T-helper 1 cell treated with Interleukin-12 subunit alpha and Interleukin-12 subunit beta and Interleukin-4 antibody, amounts not matched to agents 30 μg/mL and 1 μg/mL, for 36 hours (primary cell): Measurements from ENCODE around the gene GUCA2B.

Experiments used
- H3K27ac Mint-ChIP-seq: one replicate; pipeline ENCODE4 v1.8.0; 2021; ENCODE audit warnings: mild to moderate bottlenecking, mixed read lengths
- H3K27me3 Mint-ChIP-seq: one replicate; pipeline ENCODE4 v1.8.0; 2021; ENCODE audit warnings: low read depth, mixed read lengths
- H3K36me3 Mint-ChIP-seq: one replicate; pipeline ENCODE4 v1.8.0; 2021; ENCODE audit warnings: low read depth, mixed read lengths
- H3K4me1 Mint-ChIP-seq: one replicate; pipeline ENCODE4 v1.8.0; 2021; ENCODE audit warnings: low read depth, mixed read lengths
- H3K4me3 Mint-ChIP-seq: one replicate; pipeline ENCODE4 v1.8.0; 2021; ENCODE audit warnings: mild to moderate bottlenecking, moderate library complexity, mixed read lengths
- H3K9me3 Mint-ChIP-seq: one replicate; pipeline ENCODE4 v1.8.0; 2021; ENCODE audit warnings: mixed read lengths

Gene GUCA2B

DNA sequence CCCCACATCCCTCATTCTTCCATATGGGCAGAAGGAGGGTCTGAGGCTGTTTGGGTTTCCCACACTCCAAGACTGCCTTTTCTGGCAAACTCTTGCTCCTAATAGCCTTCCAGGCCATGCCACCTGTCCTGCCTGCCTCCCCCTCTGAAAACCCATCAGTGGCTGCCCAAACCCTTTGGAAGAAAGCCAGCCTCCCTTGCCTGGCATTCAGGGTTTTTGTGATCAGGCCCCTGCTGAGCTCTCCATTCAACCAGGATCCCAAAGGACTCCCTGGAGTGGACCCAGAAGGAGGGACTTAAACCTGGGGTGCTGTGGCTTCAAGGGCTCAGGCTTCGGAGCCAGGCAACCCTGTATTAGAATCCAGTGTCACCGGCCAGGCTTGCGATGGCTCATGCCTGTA, 15.6 kb downstream of the GUCA2B start:
- no peaks in the 10 kb centered on the region for H3K9me3 Mint-ChIP-seq
- H3K27me3 Mint-ChIP-seq = no peaks in the 10 kb centered on the region
- peak overlapping the region; percentile 46 for H3K27ac Mint-ChIP-seq
- H3K4me1 Mint-ChIP-seq = no peaks in the 10 kb centered on the region
- H3K36me3 Mint-ChIP-seq = no peaks in the 10 kb centered on the region
- H3K4me3 Mint-ChIP-seq = no peak overlapping the region

DNA sequence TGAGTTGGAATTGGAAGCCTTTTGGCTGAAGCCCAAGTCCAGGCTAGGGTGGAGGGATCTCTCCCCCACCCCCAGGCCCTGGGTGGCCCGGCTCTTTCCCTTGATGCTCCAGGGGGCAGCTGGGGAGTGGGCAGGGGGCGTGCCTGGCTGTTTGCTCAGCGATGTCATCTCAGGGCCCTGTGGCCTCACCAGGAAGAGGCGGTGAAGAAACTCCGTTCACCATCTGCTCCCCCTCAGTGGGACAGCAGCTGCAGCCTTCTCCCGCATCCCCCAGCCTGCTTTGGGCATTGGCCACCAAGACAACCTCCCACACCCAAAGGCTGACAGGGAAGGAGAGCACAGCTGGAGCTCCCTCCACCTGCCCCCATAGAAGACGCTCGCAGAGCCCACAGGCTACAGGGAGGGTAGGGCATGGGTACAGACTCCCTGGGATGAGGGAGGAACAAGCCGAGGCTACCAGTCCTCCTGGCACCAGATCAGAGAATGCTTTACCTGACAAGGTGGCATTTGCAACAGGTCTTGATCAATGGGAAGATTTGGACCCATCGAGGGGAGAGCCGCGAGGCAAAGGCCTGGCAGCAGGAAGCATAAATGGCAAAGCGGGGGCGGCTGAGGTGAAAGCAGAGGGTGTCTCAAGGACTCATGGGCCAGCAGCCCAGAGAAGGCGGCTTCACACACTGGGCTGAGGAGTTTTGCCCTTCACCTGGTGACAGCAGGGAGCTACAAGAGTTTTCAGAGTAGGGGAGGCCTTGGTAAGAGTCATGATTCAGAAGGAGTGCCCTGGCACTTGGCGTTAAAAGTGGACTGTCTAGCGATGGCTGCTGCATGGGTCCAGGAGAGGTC, 17.8 kb downstream of the GUCA2B start:
- no peak overlapping the region for H3K27ac Mint-ChIP-seq
- no peaks in the 10 kb centered on the region for H3K36me3 Mint-ChIP-seq
- no peaks in the 10 kb centered on the region for H3K27me3 Mint-ChIP-seq
- no peaks in the 10 kb centered on the region for H3K9me3 Mint-ChIP-seq
- H3K4me1 Mint-ChIP-seq = no peaks in the 10 kb centered on the region
- H3K4me3 Mint-ChIP-seq = no peak overlapping the region

DNA sequence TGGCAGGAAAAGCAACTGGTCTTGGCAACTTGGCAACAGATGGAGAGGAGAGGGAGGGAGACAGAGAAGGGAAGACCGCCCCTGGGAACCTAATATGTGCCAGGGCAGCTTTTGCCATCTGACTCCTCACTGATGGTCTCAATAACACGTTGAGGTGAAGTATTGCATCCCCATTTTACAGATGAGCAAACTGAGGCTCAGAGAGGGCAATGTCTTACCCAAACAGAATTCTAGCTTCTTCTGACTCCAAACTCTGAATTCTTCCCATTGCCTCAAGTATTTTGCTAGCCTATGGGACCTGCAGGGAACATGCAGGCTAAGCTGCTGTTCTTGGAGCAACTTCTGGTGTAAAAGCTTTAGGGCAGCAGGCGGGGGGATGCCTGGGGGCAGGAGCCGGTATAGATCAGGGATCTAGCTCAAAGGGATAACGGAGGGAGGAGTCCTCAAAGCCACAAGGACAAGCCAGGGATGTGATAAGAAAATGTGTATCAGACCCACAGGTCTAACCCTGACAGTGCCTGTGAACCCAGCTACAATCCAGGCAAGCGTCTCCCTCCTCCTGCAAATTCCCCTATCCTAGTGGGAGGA, 18.6 kb downstream of the GUCA2B start:
- Mint-ChIP-seq H3K27ac (no peak overlapping the region), H3K27me3 (no peaks in the 10 kb centered on the region), H3K4me3 (no peak overlapping the region), H3K4me1 (peaks cover 1% of the 10 kb centered on the region), H3K9me3 (no peaks in the 10 kb centered on the region), H3K36me3 (peaks cover 1% of the 10 kb centered on the region)

DNA sequence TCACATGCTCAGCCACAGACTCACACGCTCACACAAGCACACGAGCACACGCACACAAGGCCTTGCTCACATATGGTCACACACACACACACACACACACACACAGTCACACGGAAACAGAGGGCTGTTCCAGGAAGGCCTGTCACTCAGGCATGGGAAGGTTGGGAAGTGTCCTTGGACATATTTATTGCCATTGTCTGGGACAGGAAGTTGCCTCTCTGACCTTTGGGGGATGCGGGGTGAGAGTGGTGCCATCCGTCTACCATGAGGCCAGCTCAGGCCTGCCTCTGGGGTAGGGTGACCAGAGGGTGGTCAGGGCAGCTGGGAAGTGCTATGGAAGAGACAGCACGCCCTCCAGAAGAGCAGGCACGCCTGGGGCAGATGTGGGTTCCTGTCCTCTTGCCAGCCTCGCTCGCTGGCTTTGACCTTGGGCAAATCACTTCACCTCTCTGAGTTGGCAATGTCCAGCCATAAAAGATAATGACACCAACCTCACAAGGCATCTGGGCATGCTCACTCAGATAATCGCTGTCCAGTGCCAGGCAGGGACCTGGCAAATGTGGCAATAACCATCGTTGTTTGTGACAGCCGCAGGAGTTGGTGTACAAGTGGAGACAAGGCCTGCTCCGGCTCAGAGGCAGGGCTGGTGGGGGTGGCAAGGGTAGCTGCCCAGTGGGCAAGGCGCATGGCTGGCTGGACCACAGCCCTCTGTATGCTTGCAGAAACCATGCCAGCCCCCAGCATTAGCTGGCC, 19.3 kb downstream of the GUCA2B start:
- Mint-ChIP-seq H3K27ac (no peak overlapping the region), H3K9me3 (no peaks in the 10 kb centered on the region), H3K36me3 (peaks cover 3% of the 10 kb centered on the region), H3K4me3 (no peak overlapping the region), H3K27me3 (no peaks in the 10 kb centered on the region), H3K4me1 (peaks cover 2% of the 10 kb centered on the region)

DNA sequence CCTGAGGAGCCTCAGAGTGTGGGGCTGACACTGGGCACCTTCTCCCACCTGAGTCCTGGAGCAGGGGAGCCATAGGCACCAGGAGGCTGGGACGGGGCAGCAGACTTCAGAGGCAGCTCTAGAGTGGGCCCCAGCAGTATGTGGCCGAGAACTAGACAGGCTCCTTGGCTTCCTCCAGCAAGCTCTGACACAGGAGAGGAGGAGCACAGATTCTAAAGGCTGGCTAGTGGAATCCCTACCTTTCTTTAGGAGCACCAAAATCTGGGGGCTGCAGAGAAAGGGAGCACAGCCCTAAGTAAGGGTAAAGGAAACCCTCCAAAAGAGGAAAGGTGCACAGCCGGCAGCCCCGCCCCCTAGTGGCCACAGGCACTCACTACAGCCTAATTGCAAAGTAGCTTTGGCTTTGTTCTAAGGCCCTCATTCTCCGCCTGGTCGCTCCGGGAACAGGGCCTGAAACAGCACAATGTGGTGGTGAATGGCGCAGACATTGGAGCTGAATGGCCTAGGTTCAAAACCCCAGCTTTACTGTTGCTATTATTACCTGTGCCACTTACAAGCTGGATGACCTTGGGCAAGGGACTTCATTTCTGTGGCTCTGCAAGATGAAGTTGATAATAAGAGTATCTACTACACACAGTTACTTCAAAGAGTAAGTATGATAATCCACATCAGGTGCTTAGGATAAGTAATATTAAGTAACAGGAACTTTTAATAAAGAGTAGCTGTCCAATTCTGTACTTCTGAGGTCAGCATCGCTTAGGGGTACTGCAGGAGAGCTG, 20.1 kb downstream of the GUCA2B start:
- no peak overlapping the region for H3K27ac Mint-ChIP-seq

GRCh38 chr1:42173961-42174735, 20.9 kb downstream of the GUCA2B start:
- Mint-ChIP-seq H3K4me1 (peaks cover 4% of the 10 kb centered on the region), H3K27me3 (no peaks in the 10 kb centered on the region), H3K9me3 (no peaks in the 10 kb centered on the region), H3K4me3 (no peak overlapping the region), H3K36me3 (peaks cover 3% of the 10 kb centered on the region), H3K27ac (no peak overlapping the region)

More for the DNA sequence above, 20.1 kb downstream of the GUCA2B start:
- no peaks in the 10 kb centered on the region for H3K27me3 Mint-ChIP-seq
- H3K4me3 Mint-ChIP-seq = no peak overlapping the region
- no peaks in the 10 kb centered on the region for H3K9me3 Mint-ChIP-seq
- H3K36me3 Mint-ChIP-seq = peaks cover 3% of the 10 kb centered on the region
- peaks cover 4% of the 10 kb centered on the region for H3K4me1 Mint-ChIP-seq

GRCh38 chr1:42175314-42176054, 22.3 kb downstream of the GUCA2B start:
- Mint-ChIP-seq H3K4me3 (no peak overlapping the region), H3K36me3 (peaks cover 7% of the 10 kb centered on the region), H3K9me3 (no peaks in the 10 kb centered on the region), H3K27me3 (no peaks in the 10 kb centered on the region), H3K27ac (no peak overlapping the region), H3K4me1 (peaks cover 4% of the 10 kb centered on the region)

GRCh38 chr1:42176902-42177519, 23.8 kb downstream of the GUCA2B start:
- H3K36me3 Mint-ChIP-seq = peaks cover 11% of the 10 kb centered on the region
- peaks cover 4% of the 10 kb centered on the region for H3K4me1 Mint-ChIP-seq
- H3K9me3 Mint-ChIP-seq = no peaks in the 10 kb centered on the region
- H3K27me3 Mint-ChIP-seq = no peaks in the 10 kb centered on the region
- H3K4me3 Mint-ChIP-seq = no peak overlapping the region
- H3K27ac Mint-ChIP-seq = no peak overlapping the region

DNA sequence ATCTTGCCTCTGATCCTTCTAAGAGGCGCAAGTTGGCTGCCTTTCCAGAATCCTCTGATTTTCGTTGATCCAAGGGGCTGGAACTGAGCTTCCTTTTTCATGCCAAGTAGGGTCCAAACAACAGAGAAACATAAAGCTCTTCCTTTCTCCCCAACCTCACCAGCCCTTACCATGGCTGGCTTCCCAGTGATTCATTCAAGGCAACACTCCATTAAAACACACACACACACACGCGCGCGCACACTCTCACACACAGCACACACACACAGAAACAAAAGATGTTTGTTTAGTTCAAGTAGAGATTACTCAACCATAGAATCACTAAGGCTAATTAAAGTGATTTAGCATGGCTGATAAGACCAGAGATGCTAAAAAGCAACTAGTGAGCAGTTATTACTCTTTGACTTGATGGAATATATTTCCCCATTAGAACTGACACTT, 24.4 kb downstream of the GUCA2B start:
- Mint-ChIP-seq H3K9me3 (no peaks in the 10 kb centered on the region), H3K27me3 (no peaks in the 10 kb centered on the region), H3K4me1 (peaks cover 4% of the 10 kb centered on the region), H3K27ac (no peak overlapping the region), H3K36me3 (peaks cover 11% of the 10 kb centered on the region), H3K4me3 (no peak overlapping the region)

- peaks cover 4% of the 10 kb centered on the region for H3K4me1 Mint-ChIP-seq
- H3K4me3 Mint-ChIP-seq = no peak overlapping the region
- H3K27me3 Mint-ChIP-seq = no peaks in the 10 kb centered on the region
- no peak overlapping the region for H3K27ac Mint-ChIP-seq
- H3K36me3 Mint-ChIP-seq = peaks cover 11% of the 10 kb centered on the region
- H3K9me3 Mint-ChIP-seq = no peaks in the 10 kb centered on the region
Observed at GRCh38 chr1:42178249-42178648, 25.0 kb downstream of the GUCA2B start.

DNA sequence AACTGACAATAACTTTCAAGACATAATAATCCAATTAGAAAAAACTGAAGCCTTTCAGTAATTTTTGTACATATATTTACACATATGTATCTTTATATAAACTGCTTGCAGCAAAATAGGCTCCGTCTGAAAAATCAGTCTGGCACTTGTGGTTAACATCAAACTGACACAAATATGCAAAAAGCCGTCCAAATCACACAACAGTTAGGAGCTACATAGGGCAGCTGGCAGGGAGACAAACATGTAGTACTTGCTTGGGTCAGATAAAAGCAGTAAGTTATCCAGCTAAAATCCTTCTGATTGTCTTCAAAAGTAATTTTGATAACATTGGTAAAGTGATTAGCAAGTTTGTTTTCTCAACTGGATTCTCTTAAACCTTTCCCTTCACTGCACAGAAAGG, 26.1 kb downstream of the GUCA2B start:
- H3K4me1 Mint-ChIP-seq = peaks cover 4% of the 10 kb centered on the region
- H3K4me3 Mint-ChIP-seq = no peak overlapping the region
- no peaks in the 10 kb centered on the region for H3K9me3 Mint-ChIP-seq
- peaks cover 11% of the 10 kb centered on the region for H3K36me3 Mint-ChIP-seq
- H3K27ac Mint-ChIP-seq = no peak overlapping the region
- no peaks in the 10 kb centered on the region for H3K27me3 Mint-ChIP-seq

- peaks cover 15% of the 10 kb centered on the region for H3K36me3 Mint-ChIP-seq
- peaks cover 4% of the 10 kb centered on the region for H3K4me1 Mint-ChIP-seq
- H3K9me3 Mint-ChIP-seq = no peaks in the 10 kb centered on the region
- no peak overlapping the region for H3K27ac Mint-ChIP-seq
- H3K4me3 Mint-ChIP-seq = no peak overlapping the region
- H3K27me3 Mint-ChIP-seq = no peaks in the 10 kb centered on the region
Observed at GRCh38 chr1:42179900-42180329, 26.7 kb downstream of the GUCA2B start.

DNA sequence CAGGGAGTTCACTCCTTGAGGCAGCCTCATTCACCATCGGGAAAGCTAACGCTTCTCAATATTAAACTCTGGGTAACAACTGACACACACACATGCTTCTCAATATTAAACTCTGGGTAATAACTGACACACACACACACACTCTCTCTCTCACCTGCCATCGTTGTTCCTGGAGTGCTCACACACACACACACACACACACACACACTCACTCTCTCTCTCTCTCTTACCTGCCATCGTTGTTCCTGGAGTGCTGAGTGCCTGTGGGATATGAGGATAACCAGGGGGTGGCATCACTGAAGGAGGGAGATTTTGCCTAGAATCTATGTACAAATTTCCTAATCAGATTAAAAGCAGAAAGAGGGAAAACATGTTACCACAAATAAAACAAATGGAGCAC, 28.5 kb downstream of the GUCA2B start:
- Mint-ChIP-seq H3K9me3 (no peaks in the 10 kb centered on the region), H3K27me3 (no peaks in the 10 kb centered on the region), H3K36me3 (peaks cover 22% of the 10 kb centered on the region), H3K4me1 (peaks cover 3% of the 10 kb centered on the region), H3K27ac (no peak overlapping the region), H3K4me3 (no peak overlapping the region)
